Progenitor cell of endocrine pancreas (in vitro differentiated cells): ENCODE measurements around the gene TRAPPC13. TPM values are rescaled to one million over a fixed set of nuclear protein-coding genes. Genes with fewer than 3 reads are reported as not detected.
"Not testable (repeated sequence)": the region's sequence is repeated elsewhere in the genome, so short reads cannot be mapped to it uniquely, and the experiment has no call there.

Experiments
- DNase-seq: peaks from one replicate; pipeline ENCODE4 v3.0.0; 2021; ENCODE audit warnings: low spot score; ENCODE audit not compliant: unreplicated experiment
- H3K27ac Mint-ChIP-seq: 2 replicates; pipeline ENCODE4 v1.8.0; 2021; ENCODE audit warnings: mild to moderate bottlenecking, moderate library complexity, mixed read lengths
- H3K27me3 Mint-ChIP-seq: 2 replicates; pipeline ENCODE4 v1.8.0; 2021; ENCODE audit warnings: mixed read lengths
- H3K36me3 Mint-ChIP-seq: 2 replicates; pipeline ENCODE4 v1.8.0; 2022; ENCODE audit warnings: mixed read lengths; ENCODE audit not compliant: insufficient read depth
- H3K4me1 Mint-ChIP-seq: 2 replicates; pipeline ENCODE4 v1.8.0; 2021; ENCODE audit warnings: low read depth, mixed read lengths
- H3K4me3 Mint-ChIP-seq: 2 replicates; pipeline ENCODE4 v1.8.0; 2021; ENCODE audit warnings: low read depth, mild to moderate bottlenecking, moderate library complexity, mixed read lengths
- H3K9me3 Mint-ChIP-seq: 2 replicates; pipeline ENCODE4 v1.8.0; 2021; ENCODE audit warnings: low read depth, mixed read lengths
- CTCF ChIP-seq: fragments of 200-600 bp; sonication (generic); IDR thresholded peaks from one replicate; pipeline ENCODE4 v1.5.0; 2021; ENCODE audit warnings: antibody characterized with exemption, mild to moderate bottlenecking; ENCODE audit not compliant: unreplicated experiment
- long read RNA-seq: library from polyadenylated mRNA; unstranded; transcript quantifications from one replicate; pipeline ENCODE4 v2.0.0, GENCODE V29; 2020
- total RNA-seq: library from RNA; stranded (reverse); gene quantifications from 2 replicates; pipeline ENCODE4 v1.2.1, GENCODE V29; 2021

TRAPPC13 gene
- total RNA-seq, result 20.8 and 22.8 TPM in 2 replicates
- long read RNA-seq, transcript TRAPPC13-201 (12 exons, 2,715 nt), result major isoform, 19 of 70 reads
- long read RNA-seq, transcript TRAPPC13-208 (12 exons, 1,410 nt), result minor isoform, 15 of 70 reads
- long read RNA-seq, partial matches to known transcripts, result 7 of 70 reads
- long read RNA-seq, other reads (novel, unspliced or antisense), result 27 of 70 reads

GRCh38 chr5:65624571-65625555, at the start of gene TRAPPC13, which contains the start of gene SHLD3:
TRAPPC13 (plus strand) TSS chr5:65625027; CDS start chr5:65625061, 34 bp downstream.
SHLD3 (plus strand) TSS chr5:65625027; CDS start chr5:65629588, 4,561 bp downstream.
- no peaks in the 10 kb centered on the region for H3K27me3 Mint-ChIP-seq
- peak; percentile 48 for DNase-seq
- peak within 1 kb of the TSS; percentile 99 for H3K4me3 Mint-ChIP-seq
- TF ChIP-seq CTCF, result peak; percentile 24
- peaks cover 24% of the 10 kb centered on the region for H3K4me1 Mint-ChIP-seq
- peak within 1 kb of the TSS; percentile 98 for H3K27ac Mint-ChIP-seq
- H3K9me3 Mint-ChIP-seq, result no peaks in the 10 kb centered on the region
- peaks cover 5% of the 10 kb centered on the region for H3K36me3 Mint-ChIP-seq

- Mint-ChIP-seq H3K27me3 (no peaks in the 10 kb centered on the region), H3K27ac (no peak overlapping the region), H3K36me3 (peaks cover 19% of the 10 kb centered on the region), H3K4me1 (no peaks in the 10 kb centered on the region), H3K4me3 (no peak overlapping the region), H3K9me3 (no peaks in the 10 kb centered on the region)
- TF ChIP-seq CTCF, result no peak
- no peak for DNase-seq
Measured at GRCh38 chr5:65577141-65577540, 47.7 kb upstream of the TRAPPC13 start.

GRCh38 chr5:65588694-65589093, 36.1 kb upstream of the TRAPPC13 start:
- Mint-ChIP-seq H3K36me3 (peaks cover 14% of the 10 kb centered on the region), H3K27me3 (no peaks in the 10 kb centered on the region), H3K4me1 (no peaks in the 10 kb centered on the region), H3K27ac (no peak overlapping the region), H3K9me3 (no peaks in the 10 kb centered on the region), H3K4me3 (no peak overlapping the region)
- DNase-seq, result no peak
- TF ChIP-seq CTCF, result no peak

- H3K27ac Mint-ChIP-seq, H3K4me1 Mint-ChIP-seq, H3K4me3 Mint-ChIP-seq, DNase-seq, H3K27me3 Mint-ChIP-seq: not testable (repeated sequence)
- Mint-ChIP-seq H3K36me3 (peaks cover 61% of the 10 kb centered on the region), H3K9me3 (peaks cover 20% of the 10 kb centered on the region)
Measured at GRCh38 chr5:65601761-65602160, 23.1 kb upstream of the TRAPPC13 start.

GRCh38 chr5:65611524-65611923, 13.3 kb upstream of the TRAPPC13 start:
- DNase-seq, result no peak
- Mint-ChIP-seq H3K27me3 (no peaks in the 10 kb centered on the region), H3K36me3 (peaks cover 23% of the 10 kb centered on the region), H3K4me1 (peaks cover 19% of the 10 kb centered on the region), H3K27ac (peak overlapping the region; percentile 95), H3K9me3 (no peaks in the 10 kb centered on the region), H3K4me3 (peak overlapping the region; percentile 52)
- no peak for TF ChIP-seq CTCF
